HUES48 (cell line): Measurements from ENCODE around the gene SERPINB13.

Experiments
- H3K27ac ChIP-seq: one replicate; pipeline ENCODE4 v1.7.0; 2013; ENCODE audit warnings: low read depth, low read length, inconsistent platforms
- H3K27me3 ChIP-seq: 2 replicates; pipeline ENCODE4 v1.6.1; 2013; ENCODE audit warnings: mild to moderate bottlenecking, low read length; ENCODE audit not compliant: control insufficient read depth, insufficient read depth
- H3K36me3 ChIP-seq: 2 replicates; pipeline ENCODE4 v1.6.1; 2013; ENCODE audit warnings: low read length; ENCODE audit not compliant: control insufficient read depth, insufficient read depth
- H3K4me1 ChIP-seq: 2 replicates; pipeline ENCODE4 v1.6.1; 2013; ENCODE audit warnings: mild to moderate bottlenecking, low read length; ENCODE audit not compliant: control insufficient read depth, insufficient read depth
- H3K4me3 ChIP-seq: 2 replicates; pipeline ENCODE4 v1.5.1; 2013; ENCODE audit warnings: mild to moderate bottlenecking, low read depth, low read length
- H3K9ac ChIP-seq: 2 replicates; pipeline ENCODE4 v1.6.1; 2013; ENCODE audit warnings: mild to moderate bottlenecking, low read depth, low read length, moderate library complexity
- H3K9me3 ChIP-seq: 2 replicates; pipeline ENCODE4 v1.6.1; 2013; ENCODE audit warnings: low read length; ENCODE audit not compliant: control insufficient read depth, insufficient read depth

The SERPINB13 gene

DNA sequence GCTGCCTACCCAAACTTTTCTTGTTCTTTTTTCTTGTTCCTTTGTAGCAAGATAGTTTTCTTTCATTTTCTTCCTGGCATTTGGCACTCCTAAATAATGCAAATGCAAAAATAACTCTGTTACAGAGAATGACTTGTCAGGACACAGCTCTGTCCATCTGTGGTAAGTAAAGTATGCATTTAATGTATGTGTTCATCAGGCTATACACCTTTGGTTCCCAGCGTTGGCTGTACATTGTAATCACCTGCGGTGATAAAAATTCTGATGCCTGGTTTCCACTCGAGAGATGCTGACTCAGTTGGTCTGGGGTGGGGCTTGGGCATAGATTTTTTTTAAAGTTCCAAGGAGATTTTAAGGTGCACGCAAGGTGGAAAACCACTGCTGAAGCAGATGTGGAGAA is at the start of gene SERPINB13:
SERPINB13 (plus strand) TSS at position 378 of the 400 bp plus-strand sequence. CDS start 1,325 bp downstream, outside the sequence.
- Histone ChIP-seq H3K4me3 (no peak within 1 kb of the TSS), H3K9me3 (no peaks in the 10 kb centered on the region), H3K27ac (no peak within 1 kb of the TSS), H3K9ac (no peak within 1 kb of the TSS), H3K36me3 (no peaks in the 10 kb centered on the region), H3K27me3 (no peaks in the 10 kb centered on the region), H3K4me1 (no peaks in the 10 kb centered on the region)

DNA sequence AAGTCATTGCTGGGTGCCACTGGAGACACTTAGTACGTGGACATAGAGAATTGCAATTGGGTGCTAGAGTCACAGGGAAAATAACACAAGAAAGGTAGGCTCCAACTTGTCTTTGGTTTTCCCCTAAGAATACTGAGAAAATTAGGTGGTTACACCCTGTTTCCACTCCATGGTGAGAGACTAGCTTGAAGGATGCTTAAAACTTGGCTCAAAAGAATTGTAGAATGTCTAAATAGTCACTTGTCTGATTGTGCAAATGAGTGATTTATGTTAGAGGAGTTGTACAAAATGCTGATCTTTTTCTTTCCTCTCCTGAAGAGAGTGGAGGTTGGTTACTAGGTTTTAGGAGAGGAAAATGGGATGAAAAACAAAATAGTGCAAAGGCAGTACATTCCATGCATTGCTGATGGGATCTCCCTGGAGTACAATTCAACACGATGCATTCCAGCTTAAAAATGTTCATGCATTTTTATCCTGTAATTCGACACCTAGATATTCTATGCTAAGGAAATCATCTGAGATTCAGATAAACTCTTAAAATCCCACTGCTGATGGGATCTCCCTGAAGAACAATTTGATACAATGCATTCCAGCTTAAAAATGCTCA is 47.1 kb upstream of the SERPINB13 start:
- H3K9me3 ChIP-seq, result no peaks in the 10 kb centered on the region
- no peak overlapping the region for H3K4me3 ChIP-seq
- no peaks in the 10 kb centered on the region for H3K27me3 ChIP-seq
- H3K4me1 ChIP-seq, result peaks cover 6% of the 10 kb centered on the region; the same call in 1 of the 2 replicates
- H3K9ac ChIP-seq, result no peak overlapping the region
- no peaks in the 10 kb centered on the region for H3K36me3 ChIP-seq
- H3K27ac ChIP-seq, result no peak overlapping the region

DNA sequence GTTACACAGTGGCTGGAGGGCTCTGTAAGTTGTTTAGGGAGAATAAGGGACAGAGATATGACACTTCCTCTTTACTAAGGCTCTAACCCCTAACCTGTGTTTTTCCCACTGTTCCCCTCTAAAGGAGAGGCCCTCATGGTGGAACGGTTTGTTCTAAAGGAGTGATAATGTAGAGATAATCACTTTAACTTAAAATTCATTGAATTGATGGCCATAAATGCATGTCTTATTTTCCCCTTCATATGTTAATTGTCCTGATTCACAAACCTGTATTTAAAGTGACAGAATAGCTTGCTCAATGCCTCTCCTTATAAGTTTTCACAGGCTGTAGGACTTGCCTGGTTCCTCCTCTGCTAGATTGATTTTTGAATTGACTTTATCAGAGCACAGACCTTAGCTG is 45.1 kb upstream of the SERPINB13 start, which contains the start of gene SERPINB12:
SERPINB12 (plus strand) TSS at position 301 of the 400 bp plus-strand sequence. CDS start 13,791 bp downstream, outside the sequence.
- Histone ChIP-seq H3K9me3 (no peaks in the 10 kb centered on the region), H3K27ac (no peak within 1 kb of the TSS), H3K4me1 (peaks cover 10% of the 10 kb centered on the region; the same call in 1 of the 2 replicates), H3K27me3 (no peaks in the 10 kb centered on the region), H3K9ac (no peak within 1 kb of the TSS), H3K4me3 (no peak within 1 kb of the TSS), H3K36me3 (no peaks in the 10 kb centered on the region)

GRCh38 chr18:63544017-63544416 is 43.1 kb upstream of the SERPINB13 start:
- Histone ChIP-seq H3K9me3 (no peaks in the 10 kb centered on the region), H3K4me3 (no peak overlapping the region), H3K4me1 (peaks cover 10% of the 10 kb centered on the region; the same call in 1 of the 2 replicates), H3K27ac (no peak overlapping the region), H3K9ac (no peak overlapping the region), H3K27me3 (no peaks in the 10 kb centered on the region), H3K36me3 (no peaks in the 10 kb centered on the region)

- Histone ChIP-seq H3K4me3 (no peak overlapping the region), H3K4me1 (peaks cover 9% of the 10 kb centered on the region; the same call in 1 of the 2 replicates), H3K27me3 (no peaks in the 10 kb centered on the region), H3K9me3 (no peaks in the 10 kb centered on the region), H3K36me3 (no peaks in the 10 kb centered on the region), H3K27ac (no peak overlapping the region), H3K9ac (no peak overlapping the region)
These were observed 42.1 kb upstream of the SERPINB13 start for GRCh38 chr18:63545000-63545399.

DNA sequence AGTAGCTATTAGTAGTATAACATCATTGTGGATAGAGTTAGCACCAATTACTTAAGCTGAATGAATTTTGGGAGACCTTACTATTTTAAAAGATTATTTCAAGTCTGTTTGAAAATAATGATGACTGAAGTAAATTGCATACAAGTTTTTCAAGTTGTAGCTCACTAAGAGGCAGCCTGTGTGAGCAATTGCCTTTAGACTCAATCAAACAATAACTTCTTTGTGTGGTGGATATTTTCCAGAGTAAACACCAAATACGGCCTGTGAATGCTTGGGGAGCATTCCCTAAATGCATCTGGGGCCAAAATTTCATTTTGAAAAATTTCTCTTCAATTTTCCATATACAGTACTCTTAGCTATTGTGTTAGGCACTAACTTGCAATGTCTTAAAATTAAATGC is 37.1 kb upstream of the SERPINB13 start:
- H3K9ac ChIP-seq, result no peak overlapping the region
- no peaks in the 10 kb centered on the region for H3K36me3 ChIP-seq
- no peaks in the 10 kb centered on the region for H3K9me3 ChIP-seq
- no peak overlapping the region for H3K4me3 ChIP-seq
- H3K27ac ChIP-seq, result no peak overlapping the region
- H3K4me1 ChIP-seq, result peaks cover 4% of the 10 kb centered on the region; the same call in 1 of the 2 replicates
- H3K27me3 ChIP-seq, result no peaks in the 10 kb centered on the region

- Histone ChIP-seq H3K9me3 (no peaks in the 10 kb centered on the region), H3K4me3 (no peak overlapping the region), H3K27me3 (no peaks in the 10 kb centered on the region), H3K36me3 (no peaks in the 10 kb centered on the region), H3K9ac (no peak overlapping the region), H3K27ac (no peak overlapping the region), H3K4me1 (no peaks in the 10 kb centered on the region)
These were observed 35.4 kb upstream of the SERPINB13 start for GRCh38 chr18:63551769-63552168.

DNA sequence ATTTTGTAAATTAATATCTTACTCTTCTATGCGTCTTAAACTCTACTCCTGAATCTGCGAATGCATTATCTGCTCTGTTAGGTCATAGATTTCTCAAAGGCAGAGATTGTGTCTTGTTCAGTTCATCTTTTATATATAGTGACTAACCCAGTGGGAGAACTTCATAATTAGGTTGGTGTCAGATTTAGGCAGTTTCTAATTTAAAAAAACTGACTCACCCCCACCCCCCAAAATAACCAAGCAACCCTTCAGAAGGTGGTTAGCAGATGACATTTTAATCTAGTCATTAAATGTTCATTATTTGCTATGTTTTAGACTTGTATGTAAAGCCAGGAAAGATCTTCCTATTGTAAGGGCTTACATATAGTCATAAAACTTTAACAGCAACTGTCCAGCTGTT is 34.6 kb upstream of the SERPINB13 start:
- Histone ChIP-seq H3K9ac (no peak overlapping the region), H3K4me1 (no peaks in the 10 kb centered on the region), H3K36me3 (no peaks in the 10 kb centered on the region), H3K27ac (no peak overlapping the region), H3K4me3 (no peak overlapping the region), H3K9me3 (no peaks in the 10 kb centered on the region), H3K27me3 (no peaks in the 10 kb centered on the region)

GRCh38 chr18:63553081-63553480 is 34.1 kb upstream of the SERPINB13 start:
- Histone ChIP-seq H3K4me3 (no peak overlapping the region), H3K27ac (no peak overlapping the region), H3K4me1 (no peaks in the 10 kb centered on the region), H3K27me3 (no peaks in the 10 kb centered on the region), H3K36me3 (no peaks in the 10 kb centered on the region), H3K9ac (no peak overlapping the region), H3K9me3 (no peaks in the 10 kb centered on the region)

DNA sequence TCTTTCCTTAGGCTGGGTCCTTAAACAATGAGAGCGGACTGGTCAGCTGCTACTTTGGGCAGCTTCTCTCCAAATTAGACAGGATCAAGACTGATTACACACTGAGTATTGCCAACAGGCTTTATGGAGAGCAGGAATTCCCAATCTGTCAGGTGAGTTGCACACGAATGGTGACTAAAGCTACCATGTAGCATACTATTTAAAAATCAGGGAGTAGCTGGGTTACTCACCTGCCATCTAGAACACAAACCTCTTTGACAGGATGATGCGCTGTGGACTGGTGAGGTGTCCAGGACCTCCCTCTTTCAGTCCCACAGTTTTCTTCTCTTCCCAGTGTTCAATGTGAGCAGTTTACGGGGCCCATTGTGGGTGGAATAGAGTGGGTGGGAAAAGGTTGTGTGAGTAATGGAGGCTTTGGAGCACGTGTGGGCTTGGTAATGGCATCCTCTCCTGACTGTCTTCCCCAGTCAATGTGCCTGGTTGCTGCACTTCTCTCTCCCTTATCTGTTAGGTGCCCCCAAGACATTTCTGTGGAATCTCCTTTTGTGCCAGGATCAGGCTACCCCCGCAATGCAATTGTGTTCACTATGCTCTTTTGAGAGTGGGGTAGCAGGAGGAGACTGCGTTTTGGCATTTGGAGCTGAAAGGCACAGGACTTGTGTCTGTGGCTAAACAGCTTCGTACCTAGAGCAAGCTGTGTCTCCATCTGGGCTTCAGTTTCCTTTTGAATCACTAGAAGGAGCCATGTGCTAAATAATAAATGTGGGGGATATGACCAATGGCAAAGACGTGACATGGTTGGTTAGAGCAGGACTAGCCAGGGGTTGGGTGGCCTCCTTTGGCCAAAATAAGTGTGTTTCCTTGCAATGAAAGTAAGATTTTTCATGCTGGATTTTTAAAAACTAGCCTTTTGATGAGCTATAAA is 27.3 kb upstream of the SERPINB13 start:
- Histone ChIP-seq H3K4me3 (no peak overlapping the region), H3K9me3 (no peaks in the 10 kb centered on the region), H3K27me3 (no peaks in the 10 kb centered on the region), H3K27ac (no peak overlapping the region), H3K36me3 (no peaks in the 10 kb centered on the region), H3K9ac (no peak overlapping the region), H3K4me1 (no peaks in the 10 kb centered on the region)

DNA sequence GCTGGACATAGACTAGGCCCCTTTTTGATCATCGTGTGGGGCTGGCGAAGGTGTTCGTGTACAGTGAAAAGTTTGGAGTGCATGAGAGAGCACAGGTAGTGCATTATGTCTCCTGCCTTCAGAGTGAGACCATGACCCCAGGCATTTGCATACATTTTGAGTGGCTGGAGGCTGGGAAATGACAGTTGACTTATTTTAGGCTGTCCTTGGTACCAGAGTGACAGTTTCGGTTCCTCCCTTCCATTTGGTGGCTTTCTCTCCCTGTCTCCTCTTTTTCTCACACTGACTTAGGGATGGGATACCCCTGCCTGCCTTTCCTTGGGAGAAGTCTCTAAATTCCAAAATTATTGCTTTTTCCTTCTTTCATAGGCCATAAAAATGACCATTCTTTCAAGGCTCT is 24.9 kb upstream of the SERPINB13 start:
- Histone ChIP-seq H3K27me3 (no peaks in the 10 kb centered on the region), H3K9me3 (no peaks in the 10 kb centered on the region), H3K4me3 (no peak overlapping the region), H3K27ac (no peak overlapping the region), H3K4me1 (no peaks in the 10 kb centered on the region), H3K36me3 (no peaks in the 10 kb centered on the region), H3K9ac (no peak overlapping the region)
